Smooth muscle cell (in vitro differentiated cells): ENCODE results near the gene CZIB. TPM values are rescaled to one million over a fixed set of nuclear protein-coding genes. Genes with fewer than 3 reads are reported as not detected.

Experiments
- DNase-seq: peaks from one replicate; lab custom pipeline; 2025; ENCODE audit not compliant: unreplicated experiment; lab: John Stamatoyannopoulos, UW
- H2AFZ ChIP-seq: fragments of 200-600 bp; sonication (generic); 2 replicates; pipeline ENCODE4 v1.6.0; 2016; ENCODE audit warnings: antibody characterized with exemption, low read depth, mild to moderate bottlenecking
- H3F3A ChIP-seq: fragments of 200-600 bp; sonication (generic); 2 replicates; pipeline ENCODE4 v1.6.0; 2017; ENCODE audit warnings: antibody characterized with exemption, low read depth
- H3K27ac ChIP-seq: fragments of 200-600 bp; sonication (generic); 2 replicates; pipeline ENCODE4 v1.5.1; 2016; ENCODE audit warnings: low read depth, mild to moderate bottlenecking
- H3K27me3 ChIP-seq: fragments of 200-600 bp; sonication (generic); 2 replicates; pipeline ENCODE4 v1.6.1; 2016; ENCODE audit warnings: low read depth, mild to moderate bottlenecking
- H3K36me3 ChIP-seq: fragments of 200-600 bp; sonication (generic); 2 replicates; pipeline ENCODE4 v1.5.1; 2016; ENCODE audit warnings: low read depth
- H3K4me1 ChIP-seq: fragments of 200-600 bp; sonication (generic); 2 replicates; pipeline ENCODE4 v1.5.1; 2016; ENCODE audit warnings: low read depth
- H3K4me2 ChIP-seq: fragments of 200-600 bp; sonication (generic); 2 replicates; pipeline ENCODE4 v1.6.0; 2016; ENCODE audit warnings: mild to moderate bottlenecking
- H3K4me3 ChIP-seq: fragments of 200-600 bp; sonication (generic); 2 replicates; pipeline ENCODE4 v1.5.1; 2016; ENCODE audit warnings: mild to moderate bottlenecking
- H3K79me2 ChIP-seq: fragments of 200-600 bp; sonication (generic); 2 replicates; pipeline ENCODE4 v1.6.0; 2016; ENCODE audit warnings: low read depth, mild to moderate bottlenecking
- H3K9ac ChIP-seq: fragments of 200-600 bp; sonication (generic); 2 replicates; pipeline ENCODE4 v1.6.0; 2016; ENCODE audit warnings: low read depth
- H3K9me3 ChIP-seq: fragments of 200-600 bp; sonication (generic); replicated peaks from 2 replicates; pipeline ENCODE4 v1.5.1; 2016; ENCODE audit warnings: low read depth
- H4K20me1 ChIP-seq: fragments of 200-600 bp; sonication (generic); 2 replicates; pipeline ENCODE4 v1.6.0; 2016; ENCODE audit warnings: low read depth
- CTCF ChIP-seq: fragments of 200-600 bp; sonication (generic); IDR thresholded peaks from 2 replicates; pipeline ENCODE4 v1.5.1; 2017; ENCODE audit warnings: borderline replicate concordance, mild to moderate bottlenecking, antibody characterized with exemption; ENCODE audit not compliant: insufficient read depth, poor library complexity, severe bottlenecking
- WGBS: methylation state at CpG from one replicate; pipeline ENCODE4 v1.1.7; 2016; ENCODE audit warnings: low lambda C conversion rate; 5-methylcytosine and 5-hydroxymethylcytosine counted together
- polyA plus RNA-seq: library from polyadenylated mRNA; unstranded; fragments of >200 nt; fragmentation: Nextera tagmentation; extraction: Ambion mirVana; gene quantifications from 2 replicates; pipeline ENCODE4 v1.2.1, GENCODE V29; 2016
- total RNA-seq: library from RNA; depleted of rRNA; stranded (reverse); fragments of >200 nt; gene quantifications from 2 replicates; pipeline ENCODE4 v1.2.3, GENCODE V29; 2014

Gene CZIB
- 39.3 and 49.4 TPM in 2 replicates for total RNA-seq
- 45.8 and 47.9 TPM in 2 replicates for polyA plus RNA-seq

- peak within 1 kb of the TSS; percentile 83 for H3K9ac ChIP-seq
- no peaks in the 10 kb centered on the region for H4K20me1 ChIP-seq
- H3K27ac ChIP-seq, result peak within 1 kb of the TSS; percentile 87
- H3K4me2 ChIP-seq, result peak within 1 kb of the TSS; percentile 84
- peak within 1 kb of the TSS; percentile 69 for H2AFZ ChIP-seq
- no peaks in the 10 kb centered on the region for H3K27me3 ChIP-seq
- H3F3A ChIP-seq, result no peaks in the 10 kb centered on the region
- H3K4me3 ChIP-seq, result peak within 1 kb of the TSS; percentile 72
- peak; percentile 82 for DNase-seq
- peaks cover 11% of the 10 kb centered on the region for H3K4me1 ChIP-seq
- peaks cover 4% of the 10 kb centered on the region for H3K79me2 ChIP-seq
- WGBS, result 2% methylated on average over 24 of the region's 61 CpGs
- TF ChIP-seq CTCF, result no peak
- no peaks in the 10 kb centered on the region for H3K9me3 ChIP-seq
- no peaks in the 10 kb centered on the region for H3K36me3 ChIP-seq
These were observed at the start of gene CZIB for GRCh38 chr1:53220171-53220961. CZIB (minus strand) TSS chr1:53220634; CDS start chr1:53220575, 59 bp downstream.

GRCh38 chr1:53270107-53270506 lies 49.7 kb upstream of the CZIB start:
- no peaks in the 10 kb centered on the region for H4K20me1 ChIP-seq

GRCh38 chr1:53267761-53268160 lies 47.3 kb upstream of the CZIB start:
- no peaks in the 10 kb centered on the region for H3F3A ChIP-seq
- no peaks in the 10 kb centered on the region for H3K4me1 ChIP-seq
- no peaks in the 10 kb centered on the region for H3K79me2 ChIP-seq
- H3K27ac ChIP-seq, result no peak overlapping the region
- H3K4me2 ChIP-seq, result no peak overlapping the region
- H3K27me3 ChIP-seq, result no peaks in the 10 kb centered on the region
- TF ChIP-seq CTCF, result no peak
- no peak overlapping the region for H3K4me3 ChIP-seq
- H4K20me1 ChIP-seq, result no peaks in the 10 kb centered on the region
- H3K9me3 ChIP-seq, result no peaks in the 10 kb centered on the region
- no peak overlapping the region for H3K9ac ChIP-seq
- no peak overlapping the region for H2AFZ ChIP-seq
- no peak for DNase-seq
- no peaks in the 10 kb centered on the region for H3K36me3 ChIP-seq

More at GRCh38 chr1:53270107-53270506, 49.7 kb upstream of the CZIB start:
- no peak overlapping the region for H3K9ac ChIP-seq
- DNase-seq, result no peak
- no peaks in the 10 kb centered on the region for H3K4me1 ChIP-seq
- no peaks in the 10 kb centered on the region for H3K9me3 ChIP-seq
- H3K79me2 ChIP-seq, result no peaks in the 10 kb centered on the region
- no peak overlapping the region for H3K4me3 ChIP-seq
- no peak for TF ChIP-seq CTCF
- no peaks in the 10 kb centered on the region for H3K36me3 ChIP-seq
- H3F3A ChIP-seq, result no peaks in the 10 kb centered on the region
- WGBS, result 100% methylated on average over 1 of the region's 1 CpG
- no peak overlapping the region for H2AFZ ChIP-seq
- H3K27ac ChIP-seq, result no peak overlapping the region
- H3K27me3 ChIP-seq, result no peaks in the 10 kb centered on the region
- no peak overlapping the region for H3K4me2 ChIP-seq

GRCh38 chr1:53266038-53266437 lies 45.6 kb upstream of the CZIB start:
- H3K27me3 ChIP-seq, result no peaks in the 10 kb centered on the region
- no peak overlapping the region for H2AFZ ChIP-seq
- H3K9me3 ChIP-seq, result no peaks in the 10 kb centered on the region
- no peaks in the 10 kb centered on the region for H3F3A ChIP-seq
- H3K4me1 ChIP-seq, result no peaks in the 10 kb centered on the region
- H3K27ac ChIP-seq, result no peak overlapping the region
- TF ChIP-seq CTCF, result peak; percentile 24
- H3K9ac ChIP-seq, result no peak overlapping the region
- no peaks in the 10 kb centered on the region for H3K36me3 ChIP-seq
- H4K20me1 ChIP-seq, result no peaks in the 10 kb centered on the region
- H3K4me2 ChIP-seq, result no peak overlapping the region
- no peaks in the 10 kb centered on the region for H3K79me2 ChIP-seq
- DNase-seq, result no peak
- H3K4me3 ChIP-seq, result no peak overlapping the region
